Spinal cord (tissue), 10 donors: ENCODE measurements around the gene SUSD4. TPM values are rescaled to one million over a fixed set of nuclear protein-coding genes. Genes with fewer than 3 reads are reported as not detected.
A peak's percentile ranks its signal among the peaks of the same experiment; 100 is the strongest.

Experiments used
- DNase-seq, 6 donors: peaks; one replicate each; pipeline versions ENCODE4 v3.0.0 to v3.0.0-alpha.2; 2013 to 2015; ENCODE audit warnings: low spot score in 6 of 6, low read depth in 4 of 6
- H3K27ac ChIP-seq: one replicate; pipeline ENCODE4 v1.5.1; 2013; ENCODE audit warnings: low read depth, low read length, control low read depth
- H3K27me3 ChIP-seq: one replicate; pipeline ENCODE4 v1.6.1; 2013; ENCODE audit warnings: low read length; ENCODE audit not compliant: control insufficient read depth, insufficient read depth
- H3K36me3 ChIP-seq: one replicate; pipeline ENCODE4 v1.6.1; 2013; ENCODE audit warnings: low read length; ENCODE audit not compliant: control insufficient read depth, insufficient read depth
- H3K4me1 ChIP-seq: one replicate; pipeline ENCODE4 v1.6.1; 2013; ENCODE audit warnings: low read length; ENCODE audit not compliant: control insufficient read depth, insufficient read depth
- H3K4me3 ChIP-seq: one replicate; pipeline ENCODE4 v1.5.1; 2013; ENCODE audit warnings: low read depth, low read length, control low read depth
- H3K9me3 ChIP-seq: one replicate; pipeline ENCODE4 v1.6.1; 2013; ENCODE audit warnings: low read length; ENCODE audit not compliant: control insufficient read depth, insufficient read depth
- WGBS: methylation state at CpG from one replicate; pipeline ENCODE4 v1.1.5; 2013; ENCODE audit warnings: missing lambda C conversion rate; ENCODE audit not compliant: insufficient coverage; 5-methylcytosine and 5-hydroxymethylcytosine counted together
- polyA plus RNA-seq, 2 donors: library from polyadenylated mRNA; unstranded; fragments of 120-200 nt; gene quantifications; one replicate each; pipeline ENCODE4 v1.2.1, GENCODE V29; 2013; ENCODE audit not compliant: insufficient read length in 2 of 2
- total RNA-seq, 2 donors: library from RNA; depleted of rRNA in 1 of 2; stranded (reverse); fragments of 120-200 nt in 1 of 2; fragments of >200 nt in 1 of 2; gene quantifications; one replicate each; pipeline versions ENCODE4 v1.2.3 to v1.2.4, GENCODE V29; 2013 to 2014
- donor health status: healthy.

Gene SUSD4
- total and polyA plus RNA-seq, 4 donors: 20.2 to 54.4 (median 42.8) TPM

GRCh38 chr1:223217781-223218180 lies 146.2 kb downstream of the SUSD4 start:
- Histone ChIP-seq H3K4me3 (no peak overlapping the region), H3K4me1 (peaks cover 10% of the 10 kb centered on the region), H3K27ac (no peak overlapping the region), H3K36me3 (peaks cover 5% of the 10 kb centered on the region), H3K9me3 (peaks cover 7% of the 10 kb centered on the region), H3K27me3 (no peaks in the 10 kb centered on the region)
- DNase-seq: no peak
- WGBS: 79% methylated on average over 3 of the region's 4 CpGs

- H3K4me1 ChIP-seq: peaks cover 10% of the 10 kb centered on the region
- H3K4me3 ChIP-seq: no peak overlapping the region
- H3K9me3 ChIP-seq: peaks cover 7% of the 10 kb centered on the region
- H3K27me3 ChIP-seq: no peaks in the 10 kb centered on the region
- peaks cover 5% of the 10 kb centered on the region for H3K36me3 ChIP-seq
- no peak overlapping the region for H3K27ac ChIP-seq
- 73% methylated on average over 4 of the region's 5 CpGs for WGBS
- peak in 1 of 6 donors; percentile 60 for DNase-seq
Measured at GRCh38 chr1:223216531-223217205, 147.3 kb downstream of the SUSD4 start.

GRCh38 chr1:223216074-223216473 lies 147.9 kb downstream of the SUSD4 start:
- no peak overlapping the region for H3K27ac ChIP-seq
- DNase-seq: no peak
- H3K9me3 ChIP-seq: peaks cover 7% of the 10 kb centered on the region
- no peak overlapping the region for H3K4me3 ChIP-seq
- H3K36me3 ChIP-seq: peaks cover 2% of the 10 kb centered on the region
- 87% methylated on average over 4 of the region's 6 CpGs for whole genome bisulfite sequencing
- peaks cover 10% of the 10 kb centered on the region for H3K4me1 ChIP-seq
- no peaks in the 10 kb centered on the region for H3K27me3 ChIP-seq

GRCh38 chr1:223215026-223215425 lies 148.9 kb downstream of the SUSD4 start:
- H3K9me3 ChIP-seq: peaks cover 7% of the 10 kb centered on the region
- peaks cover 10% of the 10 kb centered on the region for H3K4me1 ChIP-seq
- no peaks in the 10 kb centered on the region for H3K27me3 ChIP-seq
- H3K36me3 ChIP-seq: no peaks in the 10 kb centered on the region
- no peak overlapping the region for H3K4me3 ChIP-seq
- H3K27ac ChIP-seq: no peak overlapping the region
- 92% methylated on average over 4 of the region's 6 CpGs for WGBS
- DNase-seq: no peak

GRCh38 chr1:223214261-223214807 lies 149.6 kb downstream of the SUSD4 start:
- H3K36me3 ChIP-seq: no peaks in the 10 kb centered on the region
- no peak for DNase-seq
- peaks cover 3% of the 10 kb centered on the region for H3K9me3 ChIP-seq
- 71% methylated on average over 4 of the region's 5 CpGs for WGBS
- no peak overlapping the region for H3K27ac ChIP-seq
- H3K27me3 ChIP-seq: no peaks in the 10 kb centered on the region
- no peak overlapping the region for H3K4me3 ChIP-seq
- H3K4me1 ChIP-seq: peaks cover 10% of the 10 kb centered on the region

GRCh38 chr1:223212441-223212840 lies 151.5 kb downstream of the SUSD4 start:
- no peaks in the 10 kb centered on the region for H3K36me3 ChIP-seq
- 79% methylated on average over 2 of the region's 3 CpGs for WGBS
- H3K27me3 ChIP-seq: no peaks in the 10 kb centered on the region
- no peaks in the 10 kb centered on the region for H3K9me3 ChIP-seq
- no peak overlapping the region for H3K4me3 ChIP-seq
- H3K27ac ChIP-seq: no peak overlapping the region
- peaks cover 10% of the 10 kb centered on the region for H3K4me1 ChIP-seq
- DNase-seq: peak in 2 of 6 donors; percentile 49 to 69

GRCh38 chr1:223211323-223211985 lies 152.5 kb downstream of the SUSD4 start:
- H3K9me3 ChIP-seq: no peaks in the 10 kb centered on the region
- H3K27me3 ChIP-seq: no peaks in the 10 kb centered on the region
- H3K4me3 ChIP-seq: no peak overlapping the region
- WGBS: 96% methylated on average over 5 of the region's 5 CpGs
- DNase-seq: no peak
- no peaks in the 10 kb centered on the region for H3K36me3 ChIP-seq
- peaks cover 5% of the 10 kb centered on the region for H3K4me1 ChIP-seq
- H3K27ac ChIP-seq: no peak overlapping the region

- no peak overlapping the region for H3K4me3 ChIP-seq
- H3K27ac ChIP-seq: no peak overlapping the region
- no peaks in the 10 kb centered on the region for H3K9me3 ChIP-seq
- H3K36me3 ChIP-seq: no peaks in the 10 kb centered on the region
- no peaks in the 10 kb centered on the region for H3K27me3 ChIP-seq
- no CpG with 5 or more reads among the region's 3 CpGs for WGBS
- peaks cover 3% of the 10 kb centered on the region for H3K4me1 ChIP-seq
- DNase-seq: no peak
Measured at GRCh38 chr1:223210788-223211120, 153.2 kb downstream of the SUSD4 start.

- no peak for DNase-seq
- 96% methylated on average over 6 of the region's 7 CpGs for WGBS
- Histone ChIP-seq H3K36me3 (no peaks in the 10 kb centered on the region), H3K4me3 (no peak overlapping the region), H3K27me3 (no peaks in the 10 kb centered on the region), H3K9me3 (no peaks in the 10 kb centered on the region), H3K27ac (no peak overlapping the region), H3K4me1 (peaks cover 3% of the 10 kb centered on the region)
Measured at GRCh38 chr1:223209992-223210787, 153.8 kb downstream of the SUSD4 start.
